Measurements from ENCODE around the gene PFKM. TPM values are rescaled to one million over a fixed set of nuclear protein-coding genes. Genes with fewer than 3 reads are reported as not detected.

PFKM gene
- total and polyA plus RNA-seq, 2 of the 4 experiments (the other 2 are of a cell fraction) = 56.7 to 82.6 TPM

- Histone ChIP-seq H3K36me3 (ENCODE audit: control insufficient read depth, insufficient read depth, low read length) (peaks cover 18% of the 10 kb centered on the region), H3K9ac (ENCODE audit: low read depth, low read length) (no peak overlapping the region), H4K20me1 (ENCODE audit: insufficient read depth, low read length) (no peaks in the 10 kb centered on the region), H3K9me3 (ENCODE audit: control insufficient read depth, insufficient read depth, low read length) (no peaks in the 10 kb centered on the region), H3K27me3 (ENCODE audit: control insufficient read depth, insufficient read depth, low read length) (no peaks in the 10 kb centered on the region), H3K18ac (ENCODE audit: low read depth, low read length) (no peak overlapping the region), H2BK20ac (ENCODE audit: low read depth, low read length) (no peak overlapping the region), H2AK5ac (ENCODE audit: low read depth, low read length) (no peak overlapping the region), H3K4ac (ENCODE audit: low read depth, low read length) (no peak overlapping the region), H3K27ac (ENCODE audit: insufficient read depth, low read length) (no peak overlapping the region), H3K9me1 (ENCODE audit: insufficient read depth, low read length) (peaks cover 4% of the 10 kb centered on the region), H3K4me2 (ENCODE audit: low read depth, low read length) (no peak overlapping the region), H2BK5ac (ENCODE audit: low read depth, low read length, poor library complexity, severe bottlenecking) (no peak overlapping the region), H4K8ac (ENCODE audit: low read depth in 2 of 2, low read length in 2 of 2) (no peak overlapping the region), H2AK9ac (replicated peaks; ENCODE audit: low read depth, low read length, poor library complexity) (no peak overlapping the region), H3K14ac (replicated peaks; ENCODE audit: low read depth, low read length) (no peak overlapping the region), H2BK15ac (ENCODE audit: low read depth, low read length) (no peak overlapping the region), H3K79me1 (ENCODE audit: low read depth in 1 of 2, low read length in 2 of 2) (peaks cover 7 to 29% of the 10 kb centered on the region in 2 experiments), H3K56ac (ENCODE audit: extremely low read depth, insufficient read depth, low read length) (no peak overlapping the region), H4K5ac (ENCODE audit: low read depth, low read length) (no peak overlapping the region), H3K23ac (ENCODE audit: low read depth, low read length) (no peak overlapping the region), H2AFZ (replicated peaks; ENCODE audit: low read length, poor library complexity) (no peak overlapping the region), H3K4me1 (ENCODE audit: control insufficient read depth, insufficient read depth, low read length) (no peaks in the 10 kb centered on the region; the same call in 1 of the 2 replicates), H4K91ac (ENCODE audit: insufficient read depth, low read depth, low read length) (no peak overlapping the region), H2BK120ac (ENCODE audit: low read depth, low read length) (no peak overlapping the region), H3K4me3 (ENCODE audit: insufficient read depth, low read depth, low read length) (no peak overlapping the region)
- intact Hi-C loops (cut with micrococcal nuclease) (no loop called here), dilution Hi-C loops (cut with HindIII; ENCODE audit: low sequenced_read_pairs, unreplicated experiment) (no loop called here), in situ Hi-C loops (cut with MboI; ENCODE audit: low sequenced_read_pairs) (no loop called here)
- DNase-seq (no peak), ATAC-seq (ENCODE audit: low read depth) (no peak)
- 100% methylated on average over 2 of the region's 2 CpGs; no CpG with 5 or more reads in 1 of the 2 experiments for WGBS, 2 experiments (ENCODE audit: extremely low coverage in 2 of 2, insufficient read length in 1 of 2)
- POLR2A ChIA-PET (ENCODE audit: unreplicated experiment) = no interaction called here
- TF ChIP-seq MAFK (IDR thresholded peaks at IDR 0.05; ENCODE audit: low read depth, low read length) (no peak), ELK1 (IDR thresholded peaks at IDR 0.05; ENCODE audit: borderline replicate concordance, low read depth, low read length) (no peak), SMC3 (IDR thresholded peaks at IDR 0.05; ENCODE audit: low read depth, low read length) (no peak), FOS (IDR thresholded peaks at IDR 0.05; ENCODE audit: low read depth, low read length) (no peak), RCOR1 (IDR thresholded peaks at IDR 0.05; ENCODE audit: insufficient replicate concordance, low read length) (no peak), BHLHE40 (IDR thresholded peaks at IDR 0.05; ENCODE audit: low read depth, low read length) (no peak), POLR2A (IDR thresholded peaks at IDR 0.05; ENCODE audit: low read depth, low read length) (no peak)
- no TSS peak for BruUV-seq (replicated peaks)
- CTCF ChIA-PET = no interaction called here
Observed at GRCh38 chr12:48126953-48127630, 7.9 kb downstream of the PFKM start.
